ENCODE measurements around the gene PDCD2.
"Not testable (repeated sequence)": the region's sequence is repeated elsewhere in the genome, so short reads cannot be mapped to it uniquely, and the experiment has no call there.

The PDCD2 gene

GRCh38 chr6:170545405-170545804 lies 39.0 kb downstream of the PDCD2 start:
- DNase-seq, result peak; percentile 84

- no peak for DNase-seq
Observed at GRCh38 chr6:170542031-170542719, 42.3 kb downstream of the PDCD2 start.

- DNase-seq, result no peak
Observed at GRCh38 chr6:170537329-170537728, 47.1 kb downstream of the PDCD2 start.

- DNase-seq, result no peak
Observed at GRCh38 chr6:170536671-170537070, 47.8 kb downstream of the PDCD2 start.

GRCh38 chr6:170535004-170535403 lies 49.4 kb downstream of the PDCD2 start:
- no peak for DNase-seq

- no peak for DNase-seq
Observed at GRCh38 chr6:170533792-170534191, 50.6 kb downstream of the PDCD2 start.

- DNase-seq, result no peak
Observed at GRCh38 chr6:170532867-170533488, 51.5 kb downstream of the PDCD2 start.

GRCh38 chr6:170529839-170530469 lies 54.5 kb downstream of the PDCD2 start:
- DNase-seq, result peak; percentile 61

- not testable (repeated sequence) for DNase-seq
Observed at GRCh38 chr6:170527995-170528394, 56.4 kb downstream of the PDCD2 start.

GRCh38 chr6:170525795-170526194 lies 58.6 kb downstream of the PDCD2 start:
- DNase-seq, result no peak

Data from DMS79 treated with DMSO at 0.1 percent for 48 hours (cell line).